GM19240 (cell line): ENCODE measurements around the gene GPRIN2.
"Not testable (repeated sequence)": the region's sequence is repeated elsewhere in the genome, so short reads cannot be mapped to it uniquely, and the experiment has no call there.

Experiments
- DNase-seq: peaks from one replicate; pipeline ENCODE4 v3.0.0; 2011; ENCODE audit warnings: low spot score; ENCODE audit not compliant: insufficient read length

Gene GPRIN2

DNA sequence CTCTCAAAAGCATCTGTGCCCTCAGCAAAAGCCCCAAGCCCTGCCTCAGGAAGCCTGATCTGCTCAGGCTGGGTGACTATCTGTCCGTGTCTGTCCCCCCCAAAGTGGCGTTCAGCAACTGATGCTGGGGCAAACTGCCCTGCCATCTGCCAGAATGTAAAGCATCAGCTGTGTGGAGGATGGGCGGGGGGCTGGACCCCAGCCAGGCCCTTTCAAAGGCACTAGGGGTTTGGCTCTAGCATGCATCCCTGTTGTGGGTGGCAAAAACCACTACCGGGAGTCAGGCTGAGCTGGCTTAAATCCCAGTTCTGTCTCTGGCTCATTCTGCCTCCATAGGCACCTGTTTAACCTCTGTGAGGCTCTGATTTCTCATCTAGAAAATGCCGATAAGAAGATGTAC is 35.5 kb downstream of the GPRIN2 start:
- no peak for DNase-seq

DNA sequence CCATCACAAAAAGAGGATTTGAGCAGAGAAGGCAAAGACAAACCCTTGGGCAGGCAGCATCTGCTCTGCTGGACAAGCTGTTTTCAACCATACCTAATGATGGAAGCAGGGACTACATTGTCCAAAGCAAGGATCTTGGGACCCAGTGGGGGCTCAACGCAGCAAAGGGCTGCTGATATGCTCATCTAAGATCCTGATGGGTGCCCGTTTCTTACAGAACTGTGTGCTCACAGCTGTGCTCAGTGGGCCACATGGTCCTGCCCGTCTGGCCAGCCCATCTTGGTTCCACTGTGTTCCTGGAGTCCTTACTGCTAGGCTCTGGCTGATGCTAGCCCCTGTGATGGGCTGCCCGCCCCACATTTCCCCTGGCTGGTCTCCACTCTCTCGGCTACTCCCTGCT is 36.1 kb downstream of the GPRIN2 start:
- DNase-seq = no peak

DNA sequence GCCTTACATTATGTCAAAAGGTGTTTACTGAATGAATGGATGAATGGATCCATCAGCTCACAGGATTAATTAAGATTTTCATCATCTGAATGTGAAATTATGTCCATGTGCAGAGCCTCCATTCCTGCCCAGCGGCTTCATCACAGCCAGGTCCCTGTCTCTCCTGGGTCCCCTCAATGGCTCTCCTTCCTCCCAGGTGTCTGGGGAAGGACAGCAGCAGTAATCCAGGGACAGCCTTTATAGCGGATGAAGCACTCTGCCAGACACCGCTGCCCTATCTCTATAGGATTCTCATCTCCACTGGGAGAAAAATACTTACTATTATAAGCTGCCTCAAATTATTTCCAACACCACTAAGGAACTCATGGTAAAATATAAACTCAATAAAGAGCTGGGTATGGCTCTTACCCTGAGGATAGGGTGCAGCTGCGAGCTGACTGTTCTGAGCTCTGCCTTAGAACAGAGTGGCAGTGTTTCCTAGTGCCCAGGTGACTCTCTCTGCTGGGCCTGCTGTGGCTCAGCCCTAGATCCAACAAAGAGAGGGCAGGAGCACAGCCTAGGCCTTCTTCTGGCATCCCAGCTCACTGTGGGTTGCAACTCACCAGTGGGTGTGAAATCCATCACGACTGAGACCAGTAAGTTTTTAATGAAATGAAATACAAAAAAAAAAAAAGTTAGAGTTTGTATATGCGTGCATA is 38.3 kb downstream of the GPRIN2 start:
- DNase-seq = no peak

DNA sequence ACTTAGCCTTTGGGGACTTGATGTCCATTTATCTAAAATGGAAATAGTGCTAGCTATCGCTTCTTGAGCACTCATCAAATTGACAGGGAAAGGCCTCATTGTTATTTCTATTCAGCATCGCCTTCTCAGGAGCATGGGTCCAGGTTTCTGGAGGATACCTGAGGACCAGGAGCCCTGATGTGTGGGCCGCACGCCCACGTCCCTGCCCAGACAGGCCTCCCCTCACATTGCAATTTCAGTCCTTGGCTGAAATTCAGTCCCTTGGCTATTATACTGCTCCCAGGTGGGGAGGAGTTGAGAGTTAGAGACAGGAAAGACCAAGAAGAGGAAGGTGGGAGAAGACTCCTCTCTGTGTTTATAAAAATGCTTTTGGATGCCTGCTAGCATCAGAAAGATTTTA is 38.9 kb downstream of the GPRIN2 start:
- DNase-seq = no peak

DNA sequence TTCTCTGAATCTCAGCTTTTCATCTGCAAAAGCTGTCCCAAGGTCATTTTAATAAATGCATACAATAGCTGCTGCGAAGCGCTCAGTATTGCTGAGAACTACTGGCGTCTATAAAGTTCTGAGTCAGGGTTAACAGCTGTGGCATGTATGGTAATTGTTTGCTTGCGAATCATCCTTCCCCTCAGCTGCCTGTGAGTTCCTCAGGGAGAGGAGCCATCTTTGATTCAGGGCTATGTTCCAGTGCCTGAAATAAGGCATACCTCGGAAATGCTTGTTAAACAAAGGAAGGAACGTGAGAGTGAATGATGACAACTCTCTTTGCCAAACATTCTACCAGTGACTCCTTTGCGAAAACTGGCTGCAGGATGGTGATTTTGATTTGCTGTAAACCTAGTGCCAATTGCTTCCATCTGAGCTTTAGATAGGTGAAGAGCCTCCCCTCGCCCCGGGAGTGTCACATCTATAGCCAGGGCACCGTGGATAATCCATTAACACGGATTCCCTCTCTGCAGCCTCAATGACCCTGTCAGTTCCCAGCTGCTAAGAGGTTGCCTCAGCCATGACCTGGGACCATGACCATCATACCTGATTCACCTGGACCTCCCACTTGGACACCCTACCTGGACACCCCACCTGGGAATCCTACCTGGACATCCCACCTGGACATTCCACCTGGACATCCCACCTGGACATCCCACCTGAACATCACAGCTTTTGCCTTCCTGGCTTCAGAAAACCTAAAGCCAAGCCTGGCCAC is 39.6 kb downstream of the GPRIN2 start:
- no peak for DNase-seq

DNA sequence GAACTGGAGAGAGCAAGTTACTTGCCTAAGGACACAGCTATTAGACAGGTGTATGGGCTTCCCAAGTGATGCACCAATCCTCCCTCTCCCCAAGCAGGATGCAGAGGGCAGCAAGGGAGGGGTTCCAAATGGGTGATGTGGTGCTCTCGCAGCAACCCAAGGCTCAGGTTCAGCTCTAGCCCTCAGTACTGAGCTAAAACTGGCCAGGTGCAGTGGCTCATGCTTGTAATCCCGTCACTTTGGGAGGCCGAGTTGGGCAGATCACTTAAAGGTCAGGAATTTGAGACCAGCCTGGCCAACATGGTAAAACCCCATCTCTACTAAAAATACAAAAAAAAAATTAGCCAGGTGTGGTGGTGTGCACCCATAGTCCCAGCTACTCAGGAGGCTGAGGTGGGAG is 40.7 kb downstream of the GPRIN2 start:
- DNase-seq = no peak

DNA sequence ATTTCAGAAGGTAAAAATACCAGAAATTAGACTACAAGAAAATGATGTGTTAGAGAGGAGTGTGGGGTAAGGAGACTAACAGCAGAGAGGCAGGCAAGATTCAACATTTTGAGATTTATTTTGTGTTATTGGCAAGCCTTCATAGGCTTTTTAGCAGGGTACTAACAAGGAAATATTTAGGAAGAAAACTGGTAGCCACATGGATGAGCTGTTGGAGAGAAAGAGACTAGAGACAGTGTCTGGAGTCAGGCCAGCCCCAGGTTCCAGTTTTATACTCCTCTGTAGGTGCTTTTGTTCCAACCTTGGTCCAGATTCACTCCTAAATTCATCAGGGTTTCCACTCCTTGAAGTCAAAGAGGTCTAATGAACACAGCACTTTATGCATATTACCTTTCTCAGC is 41.1 kb downstream of the GPRIN2 start:
- no peak for DNase-seq

DNA sequence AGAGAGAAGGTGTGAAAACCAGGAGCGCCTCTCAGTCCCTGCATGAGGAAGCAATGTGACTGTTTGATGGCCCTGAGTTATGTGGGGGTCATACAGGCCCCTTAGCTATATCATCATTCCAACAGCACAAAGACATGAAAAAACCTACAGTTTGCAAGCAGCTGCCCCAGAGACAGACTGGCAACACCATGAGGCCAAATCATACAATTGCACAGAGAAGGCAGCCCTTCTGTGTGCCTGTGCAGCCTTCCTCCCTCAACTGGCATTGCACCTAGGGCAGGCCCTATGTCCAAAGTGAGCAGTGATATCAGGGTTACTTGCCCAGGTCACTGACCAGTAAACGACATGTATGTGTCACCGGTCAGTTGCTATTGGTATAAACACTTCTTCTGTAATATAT is 41.6 kb downstream of the GPRIN2 start:
- DNase-seq = no peak

DNA sequence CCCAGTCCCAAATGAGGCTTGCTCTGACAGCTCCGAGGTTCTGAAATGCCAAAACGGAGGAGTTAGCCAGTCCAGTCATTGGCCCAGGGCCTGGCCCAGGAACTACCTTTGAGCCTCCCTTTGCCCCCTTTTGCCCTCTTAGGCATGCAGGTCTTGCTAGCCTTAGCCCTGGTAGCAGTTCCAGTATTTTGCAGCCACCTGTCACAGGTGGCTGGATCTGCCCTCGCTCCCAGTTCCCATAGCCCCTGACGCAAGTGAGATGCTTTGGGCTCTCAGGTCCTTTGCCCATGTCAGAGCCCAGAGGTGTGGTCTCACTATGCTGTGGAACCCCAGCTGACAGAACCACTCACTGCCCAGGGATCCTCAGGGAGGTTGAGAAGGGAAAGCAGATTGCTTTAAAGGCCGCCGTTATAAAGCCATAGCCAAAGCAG is 42.0 kb downstream of the GPRIN2 start:
- no peak for DNase-seq

DNA sequence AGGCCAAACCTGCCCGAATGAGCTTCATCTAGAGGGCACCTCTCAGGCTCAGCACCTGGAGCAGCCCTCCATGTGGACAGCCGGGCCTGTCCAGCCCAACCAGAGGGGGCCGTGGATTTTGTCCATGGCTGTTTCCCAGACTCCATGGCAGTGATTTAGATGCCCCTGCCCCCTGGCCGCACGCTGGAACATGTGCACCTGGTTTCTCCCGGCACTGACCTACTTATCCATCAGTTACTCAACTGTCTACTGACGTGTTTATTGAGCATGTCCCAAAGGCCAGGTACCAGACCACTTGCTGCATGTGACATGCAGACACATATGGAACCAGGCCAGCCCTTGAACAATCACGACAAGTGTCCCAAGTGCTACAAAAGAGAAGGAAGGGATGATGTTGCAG is 43.1 kb downstream of the GPRIN2 start:
- not testable (repeated sequence) for DNase-seq

DNA sequence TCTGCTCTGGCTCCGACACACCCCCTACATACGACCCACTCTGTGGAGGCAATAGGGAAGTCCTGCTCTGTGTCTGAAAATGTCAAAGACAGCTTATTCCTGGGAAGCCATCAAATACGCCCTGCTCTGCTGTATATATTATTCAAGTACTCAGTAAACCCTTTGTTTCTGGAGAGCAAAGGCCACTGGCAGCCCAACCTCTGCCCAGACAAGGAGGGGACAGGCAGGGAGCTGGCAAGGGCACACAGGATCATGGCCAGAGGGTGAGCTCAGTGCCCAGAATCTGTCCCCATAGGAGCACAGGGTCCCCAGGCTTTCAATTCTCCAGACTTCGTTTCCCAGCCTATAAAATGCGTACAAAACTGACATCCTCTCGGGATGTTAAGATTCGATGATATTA is 43.7 kb downstream of the GPRIN2 start:
- not testable (repeated sequence) for DNase-seq

DNA sequence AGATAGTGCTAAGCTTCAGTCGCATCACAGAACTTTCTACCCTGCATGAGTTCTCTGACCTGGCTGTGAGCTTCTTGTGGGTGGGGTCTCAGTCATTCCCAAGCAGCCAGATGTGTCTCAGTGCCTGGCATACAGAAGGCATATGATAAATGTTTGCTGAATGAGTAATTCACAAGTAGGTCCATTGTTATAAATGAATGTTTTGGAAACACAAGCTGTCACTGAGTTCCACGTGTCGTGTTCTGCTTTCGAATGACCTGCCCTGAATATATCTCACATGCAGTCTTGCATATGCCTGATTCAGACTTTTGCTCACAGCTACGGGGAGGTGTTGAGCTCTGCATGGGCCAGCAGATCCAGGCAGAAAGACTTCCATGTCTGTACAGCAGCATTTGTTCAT is 44.5 kb downstream of the GPRIN2 start:
- not testable (repeated sequence) for DNase-seq
